GM18858 (cell line): Measurements from ENCODE around the gene CRELD2.

ENCODE experiments used
- ATAC-seq: cut with Tn5 transposase; IDR thresholded peaks from one replicate; pipeline ENCODE4 v1.9.1; 2021; ENCODE audit not compliant: unreplicated experiment

The CRELD2 gene

GRCh38 chr22:49887064-49887451, 31.4 kb upstream of the CRELD2 start:
- no peak for ATAC-seq

- ATAC-seq: no peak
These were observed 30.7 kb upstream of the CRELD2 start for GRCh38 chr22:49887702-49888101.

- ATAC-seq: no peak
These were observed 29.4 kb upstream of the CRELD2 start for GRCh38 chr22:49889071-49889470.

GRCh38 chr22:49892226-49892899, 26.1 kb upstream of the CRELD2 start:
- no peak for ATAC-seq

GRCh38 chr22:49893025-49893424, 25.4 kb upstream of the CRELD2 start:
- ATAC-seq: no peak

GRCh38 chr22:49894322-49895054, 23.9 kb upstream of the CRELD2 start:
- ATAC-seq: no peak

- no peak for ATAC-seq
These were observed 22.2 kb upstream of the CRELD2 start for GRCh38 chr22:49896201-49896600.

GRCh38 chr22:49897015-49897684, 21.3 kb upstream of the CRELD2 start:
- ATAC-seq: no peak

- ATAC-seq: no peak
These were observed 18.9 kb upstream of the CRELD2 start for GRCh38 chr22:49899530-49899929.

- no peak for ATAC-seq
These were observed 17.8 kb upstream of the CRELD2 start for GRCh38 chr22:49900441-49901230.

- no peak for ATAC-seq
These were observed 17.0 kb upstream of the CRELD2 start for GRCh38 chr22:49901457-49901856.

GRCh38 chr22:49903322-49904039, 15.0 kb upstream of the CRELD2 start:
- ATAC-seq: no peak

GRCh38 chr22:49904040-49904369, 14.4 kb upstream of the CRELD2 start:
- no peak for ATAC-seq

GRCh38 chr22:49905465-49905864, 13.0 kb upstream of the CRELD2 start:
- no peak for ATAC-seq

GRCh38 chr22:49906071-49906798, 12.2 kb upstream of the CRELD2 start:
- ATAC-seq: no peak

- no peak for ATAC-seq
These were observed 11.6 kb upstream of the CRELD2 start for GRCh38 chr22:49906799-49907290.

GRCh38 chr22:49907807-49908206, 10.6 kb upstream of the CRELD2 start:
- ATAC-seq: no peak

GRCh38 chr22:49909476-49910205, 8.8 kb upstream of the CRELD2 start:
- ATAC-seq: no peak
